PC-9 (cell line): ENCODE results near the gene GOLGA6L2. TPM values are rescaled to one million over a fixed set of nuclear protein-coding genes. Genes with fewer than 3 reads are reported as not detected.

Experiments
- BruUV-seq: library from RNA; stranded (reverse); fragments of 400-500 nt; replicated peaks from 2 replicates; lab custom pipeline; 2021; lab: Mats Ljungman, UMichigan
- CTCF ChIA-PET: fragments of 300-600 bp; sonication (Branson Sonifier 250); formaldehyde crosslinking; loops from one replicate; lab custom pipeline; 2022; ENCODE audit warnings: antibody characterized with exemption; lab: Charles Lee
- POLR2A ChIA-PET: fragments of 300-600 bp; sonication (Branson Sonifier 250); formaldehyde crosslinking; loops from one replicate; lab custom pipeline; 2022; ENCODE audit warnings: antibody characterized with exemption; ENCODE audit not compliant: unreplicated experiment; lab: Charles Lee
- DNase-seq, 2 experiments: peaks; one replicate each; pipeline versions ENCODE4 v3.0.0 to v3.0.0-alpha.2; 2015 to 2022; ENCODE audit warnings: mixed read lengths in 1 of 2
- H2AFZ ChIP-seq: fragments of 200-600 bp; sonication (generic); 2 replicates; pipeline ENCODE4 v1.8.1; 2017; ENCODE audit warnings: antibody characterized with exemption
- H3F3A ChIP-seq: fragments of 200-600 bp; sonication (generic); 2 replicates; pipeline ENCODE4 v1.8.1; 2017; ENCODE audit warnings: antibody characterized with exemption, mild to moderate bottlenecking, low read depth; ENCODE audit not compliant: insufficient read depth
- H3K27ac ChIP-seq: fragments of 200-600 bp; sonication (generic); 2 replicates; pipeline ENCODE4 v1.6.1; 2016; ENCODE audit warnings: mixed run types
- H3K27me3 ChIP-seq: fragments of 200-600 bp; sonication (generic); 2 replicates; pipeline ENCODE4 v1.6.1; 2016; ENCODE audit warnings: low read depth, mixed run types; ENCODE audit not compliant: insufficient read depth
- H3K36me3 ChIP-seq: fragments of 200-600 bp; sonication (generic); 2 replicates; pipeline ENCODE4 v1.6.1; 2016; ENCODE audit warnings: low read depth, mixed run types
- H3K4me1 ChIP-seq: fragments of 200-600 bp; sonication (generic); replicated peaks from 2 replicates; pipeline ENCODE4 v1.6.1; 2016; ENCODE audit warnings: mixed run types; ENCODE audit not compliant: insufficient read depth
- H3K4me2 ChIP-seq: fragments of 200-600 bp; sonication (generic); 2 replicates; pipeline ENCODE4 v1.6.1; 2017; ENCODE audit warnings: mixed run types
- H3K4me3 ChIP-seq: fragments of 200-600 bp; sonication (generic); 2 replicates; pipeline ENCODE4 v1.6.1; 2016; ENCODE audit warnings: mixed run types
- H3K79me2 ChIP-seq: fragments of 200-600 bp; sonication (generic); 2 replicates; pipeline ENCODE4 v1.6.1; 2017; ENCODE audit warnings: low read depth, mixed run types
- H3K9me2 ChIP-seq: fragments of 200-600 bp; sonication (generic); 2 replicates; pipeline ENCODE4 v1.8.1; 2017; ENCODE audit warnings: mild to moderate bottlenecking; ENCODE audit not compliant: insufficient read depth
- H3K9me3 ChIP-seq: fragments of 200-600 bp; sonication (generic); 2 replicates; pipeline ENCODE4 v1.8.1; 2016; ENCODE audit warnings: low read depth; ENCODE audit not compliant: insufficient read depth
- H4K20me1 ChIP-seq: fragments of 200-600 bp; sonication (generic); 2 replicates; pipeline ENCODE4 v1.8.1; 2017; ENCODE audit not compliant: insufficient read depth
- EZH2 ChIP-seq: fragments of 200-600 bp; sonication (generic); IDR thresholded peaks from 2 replicates; pipeline ENCODE4 v1.8.0; 2017; ENCODE audit warnings: antibody characterized with exemption, low read depth
- intact Hi-C: fragments of 100-400 bp; cut with micrococcal nuclease; formaldehyde crosslinking; loops from one replicate; pipeline ENCODE4 v1.10.0; 2022; ENCODE audit not compliant: unreplicated experiment
- total RNA-seq: library from RNA; stranded (reverse); gene quantifications from 2 replicates; pipeline ENCODE4 v1.2.3, GENCODE V29; 2021
- TF ChIP-seq, protein P1 (sequence below): fragments of 200-600 bp; sonication (generic); conservative IDR thresholded peaks from 2 replicates; pipeline ENCODE4 v1.6.1; 2017; ENCODE audit warnings: mixed run types, antibody characterized with exemption, mild to moderate bottlenecking, moderate library complexity

GOLGA6L2 gene
- total RNA-seq, 1 experiment from 2014 or later: not detected

GRCh38 chr15:23482764-23483489 is 35.9 kb upstream of the GOLGA6L2 start:
- no peaks in the 10 kb centered on the region for H3K4me1 ChIP-seq
- no peaks in the 10 kb centered on the region for H3F3A ChIP-seq
- BruUV-seq: no TSS peak
- H2AFZ ChIP-seq: no peak overlapping the region
- no peak overlapping the region for H3K4me3 ChIP-seq
- H3K9me3 ChIP-seq: no peaks in the 10 kb centered on the region
- H3K27me3 ChIP-seq: peaks cover 16% of the 10 kb centered on the region
- no peak overlapping the region for H3K27ac ChIP-seq
- ChIA-PET POLR2A (no interaction called here), CTCF (no interaction called here)
- no peaks in the 10 kb centered on the region for H4K20me1 ChIP-seq
- no peaks in the 10 kb centered on the region for H3K9me2 ChIP-seq
- H3K36me3 ChIP-seq: no peaks in the 10 kb centered on the region
- no peak overlapping the region for H3K4me2 ChIP-seq
- TF ChIP-seq EZH2: no peak
- TF ChIP-seq, protein P1, sequence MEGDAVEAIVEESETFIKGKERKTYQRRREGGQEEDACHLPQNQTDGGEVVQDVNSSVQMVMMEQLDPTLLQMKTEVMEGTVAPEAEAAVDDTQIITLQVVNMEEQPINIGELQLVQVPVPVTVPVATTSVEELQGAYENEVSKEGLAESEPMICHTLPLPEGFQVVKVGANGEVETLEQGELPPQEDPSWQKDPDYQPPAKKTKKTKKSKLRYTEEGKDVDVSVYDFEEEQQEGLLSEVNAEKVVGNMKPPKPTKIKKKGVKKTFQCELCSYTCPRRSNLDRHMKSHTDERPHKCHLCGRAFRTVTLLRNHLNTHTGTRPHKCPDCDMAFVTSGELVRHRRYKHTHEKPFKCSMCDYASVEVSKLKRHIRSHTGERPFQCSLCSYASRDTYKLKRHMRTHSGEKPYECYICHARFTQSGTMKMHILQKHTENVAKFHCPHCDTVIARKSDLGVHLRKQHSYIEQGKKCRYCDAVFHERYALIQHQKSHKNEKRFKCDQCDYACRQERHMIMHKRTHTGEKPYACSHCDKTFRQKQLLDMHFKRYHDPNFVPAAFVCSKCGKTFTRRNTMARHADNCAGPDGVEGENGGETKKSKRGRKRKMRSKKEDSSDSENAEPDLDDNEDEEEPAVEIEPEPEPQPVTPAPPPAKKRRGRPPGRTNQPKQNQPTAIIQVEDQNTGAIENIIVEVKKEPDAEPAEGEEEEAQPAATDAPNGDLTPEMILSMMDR: no peak
- no peak for DNase-seq
- intact Hi-C loops: no loop called here
- no peaks in the 10 kb centered on the region for H3K79me2 ChIP-seq

DNA sequence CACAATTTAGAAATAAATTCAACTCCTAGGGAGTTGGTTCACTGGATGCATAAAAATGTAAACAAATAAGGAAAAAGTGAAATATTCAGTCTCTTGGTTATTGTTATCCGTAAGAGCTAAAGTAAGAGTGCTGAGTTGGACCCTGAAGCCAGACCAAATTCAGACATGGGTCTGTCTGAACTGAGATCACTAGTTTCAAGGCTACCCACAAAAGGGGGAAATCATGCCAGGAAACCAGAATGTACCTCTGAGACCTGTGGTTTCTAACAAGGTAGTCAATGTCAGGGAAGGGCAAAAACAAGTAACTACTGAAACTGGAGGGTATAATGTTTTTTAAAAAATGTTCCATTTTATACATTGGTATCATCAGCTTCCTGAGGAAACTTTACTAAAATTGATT is 35.2 kb upstream of the GOLGA6L2 start:
- intact Hi-C loops: no loop called here
- Histone ChIP-seq H3K36me3 (no peaks in the 10 kb centered on the region), H3K27me3 (peaks cover 23% of the 10 kb centered on the region), H3K4me1 (no peaks in the 10 kb centered on the region), H4K20me1 (no peaks in the 10 kb centered on the region), H3K4me3 (no peak overlapping the region), H3K79me2 (no peaks in the 10 kb centered on the region), H3K4me2 (no peak overlapping the region), H3K9me3 (no peaks in the 10 kb centered on the region), H3K9me2 (no peaks in the 10 kb centered on the region), H3K27ac (no peak overlapping the region), H3F3A (no peaks in the 10 kb centered on the region), H2AFZ (no peak overlapping the region)
- no peak for TF ChIP-seq EZH2
- TF ChIP-seq, protein P1: no peak
- no peak for DNase-seq
- BruUV-seq: no TSS peak
- CTCF ChIA-PET: no interaction called here
- POLR2A ChIA-PET: no interaction called here

DNA sequence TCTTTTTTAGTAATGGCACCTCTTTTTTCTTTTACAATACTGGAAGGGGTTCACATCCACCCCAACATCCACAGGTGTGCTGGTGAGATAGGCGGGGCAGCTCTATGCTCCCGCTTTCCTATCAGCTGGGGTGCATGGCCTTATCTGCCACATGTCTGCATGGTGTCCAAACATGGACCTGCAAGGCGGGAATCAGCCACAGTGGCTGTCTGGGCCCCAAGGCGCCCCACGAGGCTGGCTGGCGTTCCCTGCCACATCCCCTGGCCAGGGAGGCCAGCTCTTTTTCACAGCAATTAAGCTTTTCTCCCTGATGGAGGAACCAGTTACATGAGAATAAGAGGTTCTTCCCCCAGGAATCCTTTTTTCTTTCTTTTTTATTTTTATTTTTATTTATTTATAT is 30.9 kb upstream of the GOLGA6L2 start:
- Histone ChIP-seq H3F3A (no peaks in the 10 kb centered on the region), H3K27ac (no peak overlapping the region), H3K4me1 (no peaks in the 10 kb centered on the region), H4K20me1 (no peaks in the 10 kb centered on the region), H3K4me3 (no peak overlapping the region), H3K36me3 (no peaks in the 10 kb centered on the region), H3K9me2 (no peaks in the 10 kb centered on the region), H2AFZ (no peak overlapping the region), H3K79me2 (no peaks in the 10 kb centered on the region), H3K4me2 (no peak overlapping the region), H3K9me3 (no peaks in the 10 kb centered on the region), H3K27me3 (peaks cover 26% of the 10 kb centered on the region)
- ChIA-PET CTCF (no interaction called here), POLR2A (no interaction called here)
- no TSS peak for BruUV-seq
- no peak for DNase-seq
- TF ChIP-seq EZH2: no peak
- intact Hi-C loops: no loop called here
